Tibial nerve (tissue), 4 donors: ENCODE results near the gene WASF3.

ENCODE experiments used
- EP300 ChIP-seq, 2 donors: sonication (generic); formaldehyde crosslinking; IDR thresholded peaks; one replicate each; pipeline ENCODE4 v1.6.1; 2017; ENCODE audit warnings: antibody characterized with exemption in 2 of 2, mild to moderate bottlenecking in 1 of 2
- POLR2A ChIP-seq, 2 donors: fragments of 450-650 bp; IDR thresholded peaks; one replicate each; pipeline ENCODE4 v1.6.1; 2017; ENCODE audit warnings: antibody characterized with exemption in 2 of 2, mild to moderate bottlenecking in 2 of 2, moderate library complexity in 2 of 2
- TF ChIP-seq, protein P1 (sequence below), 5 experiments: fragments of 200-600 bp in 3 of 5; fragments of 450-650 bp in 2 of 5; sonication (generic) in 3 of 5; IDR thresholded peaks; one replicate each; pipeline ENCODE4 v1.5.1; 2016 to 2019; ENCODE audit warnings: antibody characterized with exemption in 5 of 5, mild to moderate bottlenecking in 3 of 5, moderate library complexity in 2 of 5

DNA sequence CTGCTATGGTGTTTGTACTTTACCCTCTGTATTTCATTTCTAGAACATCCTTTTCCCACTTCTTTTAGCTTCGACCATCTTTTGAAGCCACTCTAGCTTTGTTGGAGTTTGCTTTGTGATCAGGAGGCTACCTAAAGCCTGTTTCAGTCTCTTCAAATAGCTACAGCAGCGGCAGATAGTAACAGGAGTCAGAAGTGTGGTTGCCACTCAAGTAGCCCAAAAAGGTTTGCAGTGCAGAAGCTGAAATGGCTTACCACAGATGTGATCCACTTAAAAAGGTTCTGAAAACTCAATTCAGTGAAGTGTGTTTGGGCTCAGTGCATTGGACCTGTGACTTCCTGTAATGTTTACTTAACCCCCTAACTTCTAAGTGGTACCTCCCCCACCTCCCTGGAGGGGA, 26.2 kb downstream of the WASF3 start:
- TF ChIP-seq, protein P1, sequence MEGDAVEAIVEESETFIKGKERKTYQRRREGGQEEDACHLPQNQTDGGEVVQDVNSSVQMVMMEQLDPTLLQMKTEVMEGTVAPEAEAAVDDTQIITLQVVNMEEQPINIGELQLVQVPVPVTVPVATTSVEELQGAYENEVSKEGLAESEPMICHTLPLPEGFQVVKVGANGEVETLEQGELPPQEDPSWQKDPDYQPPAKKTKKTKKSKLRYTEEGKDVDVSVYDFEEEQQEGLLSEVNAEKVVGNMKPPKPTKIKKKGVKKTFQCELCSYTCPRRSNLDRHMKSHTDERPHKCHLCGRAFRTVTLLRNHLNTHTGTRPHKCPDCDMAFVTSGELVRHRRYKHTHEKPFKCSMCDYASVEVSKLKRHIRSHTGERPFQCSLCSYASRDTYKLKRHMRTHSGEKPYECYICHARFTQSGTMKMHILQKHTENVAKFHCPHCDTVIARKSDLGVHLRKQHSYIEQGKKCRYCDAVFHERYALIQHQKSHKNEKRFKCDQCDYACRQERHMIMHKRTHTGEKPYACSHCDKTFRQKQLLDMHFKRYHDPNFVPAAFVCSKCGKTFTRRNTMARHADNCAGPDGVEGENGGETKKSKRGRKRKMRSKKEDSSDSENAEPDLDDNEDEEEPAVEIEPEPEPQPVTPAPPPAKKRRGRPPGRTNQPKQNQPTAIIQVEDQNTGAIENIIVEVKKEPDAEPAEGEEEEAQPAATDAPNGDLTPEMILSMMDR (IDR thresholded peaks at IDR 0.05) = no peak
- TF ChIP-seq EP300 (IDR thresholded peaks at IDR 0.05) (no peak), POLR2A (IDR thresholded peaks at IDR 0.05) (no peak)
